HG03575 (cell line): ENCODE measurements around the gene CNKSR3.
A peak's percentile ranks its signal among the peaks of the same experiment; 100 is the strongest.
"Not testable (repeated sequence)": the region's sequence is repeated elsewhere in the genome, so short reads cannot be mapped to it uniquely, and the experiment has no call there.

Source experiments
- ATAC-seq: cut with Tn5 transposase; IDR thresholded peaks from one replicate; pipeline ENCODE4 v1.9.1; 2021; ENCODE audit not compliant: unreplicated experiment, insufficient number of reproducible peaks, low FRiP score; ENCODE audit errors: extremely low read depth

CNKSR3 gene

DNA sequence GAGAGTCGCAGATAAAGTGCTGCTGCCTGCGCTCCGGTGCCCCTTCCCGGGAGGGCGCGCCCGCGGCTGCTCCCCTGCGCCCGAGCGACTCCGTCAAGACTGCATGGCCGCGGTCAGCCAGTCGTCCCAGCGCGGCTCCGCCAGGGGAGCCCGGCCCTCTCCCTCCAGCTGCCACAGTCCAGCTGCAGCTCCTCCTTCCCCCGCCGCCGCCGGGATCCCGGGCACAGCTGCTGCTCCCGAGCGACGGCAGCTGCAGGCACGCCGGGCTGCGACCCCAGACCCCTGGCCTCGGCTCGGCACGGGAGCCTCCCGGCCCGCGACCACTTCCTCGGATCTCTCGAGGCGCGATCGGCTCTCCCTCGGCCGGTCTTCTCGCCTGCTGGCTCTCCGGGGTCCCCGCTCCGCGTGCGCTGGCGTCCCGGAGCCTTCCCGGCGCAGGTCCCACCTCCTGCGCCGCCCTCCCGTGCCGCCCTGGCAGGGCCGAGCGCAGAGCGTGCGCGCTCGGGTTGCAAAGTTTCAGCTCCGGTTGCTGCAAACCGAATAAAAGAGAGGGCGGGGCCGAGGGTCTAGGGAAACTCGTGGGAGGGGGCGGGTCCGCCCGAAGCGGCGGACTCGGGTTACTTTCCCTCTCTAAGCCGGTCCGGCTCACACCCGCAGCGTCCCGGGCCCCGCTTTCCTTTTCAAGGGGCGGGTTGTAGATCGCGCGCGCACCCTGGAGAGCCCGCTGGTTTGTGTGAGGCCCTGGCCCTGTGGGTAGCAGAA, at the start of gene CNKSR3:
CNKSR3 (minus strand) TSS at position 542 of the 762 bp plus-strand sequence. CDS start 571 bp downstream, outside the sequence.
- peak; percentile 45 for ATAC-seq

DNA sequence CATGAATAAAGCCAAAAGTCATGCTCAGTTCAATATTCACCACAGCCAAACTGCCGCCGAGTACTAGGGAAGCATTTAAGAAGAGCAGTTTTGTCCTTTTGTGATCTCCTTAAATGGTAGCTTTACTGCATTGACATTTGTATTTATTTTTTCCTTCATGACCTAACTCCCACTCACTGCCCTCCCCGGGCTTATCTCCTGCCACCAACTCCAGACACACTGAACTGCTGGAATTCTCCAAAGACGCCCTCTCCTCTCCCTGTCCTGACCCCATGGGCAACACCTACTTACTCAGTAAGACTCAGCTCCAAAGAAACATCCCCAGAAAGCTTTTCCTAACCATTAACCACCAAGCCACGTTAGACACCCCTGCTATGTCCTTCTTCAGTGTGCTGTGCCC, 48.5 kb upstream of the CNKSR3 start:
- no peak for ATAC-seq

DNA sequence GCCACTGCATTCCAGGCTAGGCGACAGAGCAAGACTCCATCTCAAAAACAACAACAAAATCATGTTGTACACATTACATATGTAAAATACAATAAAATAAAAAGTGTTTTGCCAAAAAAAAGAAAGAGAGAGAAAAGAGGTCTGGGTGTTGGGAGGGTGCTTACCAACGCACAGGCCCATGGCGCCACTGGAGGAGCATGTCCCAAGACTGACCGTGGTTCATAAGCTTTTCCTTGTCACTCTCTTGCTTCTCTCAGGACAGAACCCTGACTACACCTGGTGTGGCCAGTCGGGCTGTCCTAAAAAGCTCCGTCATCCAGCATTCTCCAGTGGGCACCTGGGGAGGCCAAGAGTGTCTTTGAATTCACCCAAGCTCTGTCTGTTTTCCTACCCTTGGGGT, 48.0 kb upstream of the CNKSR3 start:
- no peak for ATAC-seq

DNA sequence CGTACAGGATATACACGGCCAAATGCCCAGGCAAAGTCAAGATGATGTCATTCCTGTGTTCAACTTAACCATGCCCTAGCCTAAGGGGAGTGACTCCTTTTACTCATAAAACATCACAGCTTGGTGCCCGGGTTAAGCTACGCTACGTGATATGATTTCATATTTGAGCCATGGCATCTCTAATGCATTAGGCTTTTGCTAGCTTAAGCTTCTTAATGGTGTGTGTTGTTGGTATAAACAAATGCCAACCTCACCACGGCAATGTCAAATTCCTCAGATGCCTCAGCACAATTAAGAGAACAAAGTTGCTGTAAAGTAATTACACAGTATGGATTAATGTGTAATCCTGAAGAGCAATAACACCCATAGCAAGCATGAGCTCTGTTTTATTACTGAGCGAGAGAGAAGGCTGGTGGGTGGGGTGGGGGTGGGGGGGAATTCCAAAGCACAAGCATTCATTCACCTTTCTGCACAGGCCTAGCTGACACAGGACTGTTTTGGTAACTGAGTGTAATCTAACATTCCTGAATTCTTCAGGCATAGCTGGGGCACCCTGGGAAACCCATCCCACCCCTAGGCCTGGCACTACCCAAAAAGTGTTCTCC, 44.7 kb upstream of the CNKSR3 start:
- ATAC-seq: no peak

DNA sequence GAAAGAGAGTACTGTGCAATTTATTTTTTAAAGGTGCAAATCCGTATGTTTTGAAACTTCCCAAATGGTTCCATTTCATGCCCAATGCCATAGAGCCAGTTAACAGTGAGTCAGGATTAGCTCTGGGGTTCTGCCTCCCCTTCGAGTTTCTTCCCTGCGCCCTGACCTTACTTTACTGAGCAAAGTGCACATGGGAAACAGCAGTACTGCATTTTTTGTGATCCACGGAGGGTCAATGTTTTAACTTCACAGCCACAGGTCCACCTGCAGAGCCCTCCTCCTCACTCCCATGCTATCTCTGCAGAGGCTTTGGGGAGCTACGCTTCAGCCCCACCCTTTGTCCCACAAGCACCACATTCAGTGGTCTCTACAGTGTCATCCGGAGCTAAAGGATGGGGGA, 44.0 kb upstream of the CNKSR3 start:
- ATAC-seq: no peak

DNA sequence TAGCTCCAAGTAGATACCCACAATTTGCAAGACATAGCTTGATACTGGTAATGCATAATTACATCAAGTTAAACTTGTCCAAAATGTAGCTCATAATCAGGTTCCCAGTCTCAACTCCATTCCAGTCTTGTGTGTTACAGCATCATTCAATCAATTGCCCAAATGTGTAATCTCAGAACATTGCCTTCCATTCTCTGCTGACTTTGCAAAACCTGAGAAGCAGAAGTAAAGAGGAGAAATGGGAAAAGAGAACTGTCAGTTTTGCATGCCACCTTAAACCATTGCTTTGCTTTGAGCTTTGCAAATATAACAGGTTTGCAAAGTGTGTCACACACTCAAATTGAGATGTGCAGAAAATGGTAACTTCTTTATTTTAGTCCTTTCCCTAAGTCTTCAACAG, 40.3 kb upstream of the CNKSR3 start:
- no peak for ATAC-seq

DNA sequence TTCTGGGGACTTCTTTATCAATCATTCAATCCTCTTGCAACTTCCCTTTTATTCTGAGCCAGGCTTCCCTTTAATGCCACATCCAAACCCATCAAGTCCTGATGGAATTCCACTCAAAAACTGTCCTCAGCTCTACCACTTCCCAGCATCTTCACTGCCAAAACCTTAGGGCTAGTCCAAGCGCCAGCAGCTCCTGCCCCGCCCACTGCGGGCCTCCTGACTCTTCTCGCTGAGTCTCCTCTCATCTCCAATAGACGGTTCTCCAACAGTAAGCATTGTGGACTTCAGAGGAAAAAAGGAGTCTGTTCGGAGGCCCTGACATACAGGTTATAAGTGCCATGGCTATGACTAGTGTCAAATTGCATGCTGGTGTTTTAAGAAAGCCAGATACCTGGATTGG, 38.7 kb upstream of the CNKSR3 start:
- no peak for ATAC-seq

DNA sequence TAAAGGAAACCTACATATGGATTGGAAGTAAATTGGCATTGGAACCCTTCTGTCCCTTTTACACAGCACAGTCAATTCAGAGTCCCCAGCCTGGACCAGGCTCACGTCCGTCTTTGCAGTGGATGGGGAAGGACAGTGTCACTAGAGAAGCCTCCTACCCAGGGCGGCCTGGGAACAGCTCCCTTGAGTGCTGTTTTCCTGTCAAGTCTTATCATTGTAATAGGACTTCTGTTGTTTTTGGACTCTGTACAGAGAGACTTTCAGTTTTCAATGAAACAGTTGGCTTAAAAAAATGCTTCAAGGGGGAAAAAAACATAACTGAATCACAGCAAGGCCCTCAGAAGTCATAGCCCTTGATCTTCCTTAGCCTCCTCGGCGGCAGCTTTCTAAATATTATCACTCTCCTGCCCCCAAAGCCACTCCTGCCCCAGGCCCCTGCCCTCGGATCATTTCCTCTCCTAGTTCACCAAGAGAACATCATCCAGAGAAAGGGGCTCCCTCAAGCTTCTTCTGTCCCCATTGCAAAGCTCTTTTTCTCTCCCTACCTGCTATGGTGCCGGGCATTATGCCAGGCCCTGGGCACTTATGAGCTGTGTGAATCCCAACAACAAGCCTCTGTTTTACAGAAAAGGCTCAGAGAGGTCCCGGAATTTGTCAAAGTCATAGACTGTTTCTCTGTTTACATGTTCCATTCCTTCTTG, 37.8 kb upstream of the CNKSR3 start:
- ATAC-seq: no peak

DNA sequence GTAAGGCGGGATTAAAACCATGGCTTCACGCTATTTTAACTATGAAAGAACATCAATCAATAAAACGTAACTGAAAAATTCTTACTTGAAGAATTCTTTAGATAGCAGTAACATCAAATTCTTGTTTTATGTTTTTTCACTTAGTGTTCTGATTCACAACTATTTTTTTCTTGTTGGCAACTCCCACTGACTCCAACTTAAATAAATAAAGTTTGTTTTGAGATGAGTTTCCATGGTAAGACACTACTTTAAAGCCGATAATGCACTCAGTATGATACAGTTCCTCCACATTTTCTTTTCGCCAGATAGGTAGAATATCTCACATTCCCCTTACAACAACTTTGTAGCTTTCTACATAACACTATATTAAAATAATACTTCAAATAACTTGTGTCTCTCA, 33.1 kb upstream of the CNKSR3 start:
- no peak for ATAC-seq

DNA sequence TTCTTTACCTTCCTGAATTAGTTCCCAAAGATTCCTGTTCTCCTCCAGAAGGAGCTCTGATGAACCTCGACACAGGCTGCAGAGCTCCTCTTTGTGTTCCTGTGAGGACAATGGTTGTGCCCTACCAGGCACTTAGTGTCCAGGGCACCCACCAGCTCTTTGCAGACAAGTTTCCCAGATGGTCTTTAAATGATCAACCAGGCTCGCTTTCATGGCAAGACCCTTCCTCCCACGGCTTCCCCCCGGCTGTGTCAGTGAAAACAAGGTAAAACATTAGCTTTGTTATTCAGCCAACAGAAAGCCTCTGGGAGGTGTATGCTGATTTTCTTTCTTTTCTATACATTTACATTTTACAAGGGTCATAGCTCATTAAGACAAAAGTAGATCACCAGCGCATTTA, 32.3 kb upstream of the CNKSR3 start:
- no peak for ATAC-seq

DNA sequence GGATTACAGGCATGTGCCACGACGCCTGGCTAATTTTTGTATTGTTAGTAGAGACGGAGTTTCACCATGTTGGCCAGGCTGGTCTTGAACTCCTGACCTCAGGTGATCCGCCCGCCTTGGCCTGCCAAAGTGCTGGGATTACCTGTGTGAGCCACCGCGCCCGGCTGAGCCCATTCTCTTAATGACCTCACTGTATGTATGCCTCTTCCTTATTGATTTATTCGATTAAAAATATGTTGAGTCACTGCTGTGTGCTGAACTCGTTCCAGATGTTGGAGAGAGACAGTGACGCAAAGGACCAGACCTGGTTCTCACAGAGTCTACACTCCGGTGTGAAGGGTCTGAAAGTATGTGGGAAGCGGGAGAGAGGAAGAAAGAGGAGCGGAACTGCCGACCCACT, 31.4 kb upstream of the CNKSR3 start:
- not testable (repeated sequence) for ATAC-seq

DNA sequence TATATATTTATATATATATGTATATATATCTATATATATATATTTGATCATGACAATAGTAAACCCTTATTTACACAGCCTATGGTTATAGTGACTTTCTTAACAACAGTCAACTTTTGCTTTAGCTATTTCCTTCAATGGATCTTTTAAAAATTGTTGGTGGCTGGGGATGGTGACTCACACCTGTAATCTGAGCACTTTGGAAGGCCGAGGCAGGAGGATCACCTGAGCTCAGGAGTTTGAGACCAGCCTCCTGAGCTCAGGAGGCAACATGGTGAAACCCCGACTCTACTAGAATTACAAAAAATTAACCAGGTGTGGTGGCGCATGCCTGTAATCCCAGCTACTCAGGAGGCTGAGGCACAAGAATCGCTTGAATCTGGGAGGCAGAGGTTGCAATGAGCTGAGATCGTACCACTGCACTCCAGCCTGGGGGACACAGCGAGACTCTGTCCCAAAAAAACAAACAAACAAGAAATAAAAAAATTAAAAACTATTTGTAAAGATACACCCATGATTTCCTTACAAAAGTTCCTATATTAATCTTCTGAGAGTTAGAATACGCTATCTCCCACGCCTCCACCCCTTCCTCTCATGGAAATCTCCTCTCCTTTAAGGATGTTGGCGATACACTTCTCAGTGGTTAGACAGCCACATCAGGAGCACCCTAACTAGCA, 29.2 kb upstream of the CNKSR3 start:
- no peak for ATAC-seq

DNA sequence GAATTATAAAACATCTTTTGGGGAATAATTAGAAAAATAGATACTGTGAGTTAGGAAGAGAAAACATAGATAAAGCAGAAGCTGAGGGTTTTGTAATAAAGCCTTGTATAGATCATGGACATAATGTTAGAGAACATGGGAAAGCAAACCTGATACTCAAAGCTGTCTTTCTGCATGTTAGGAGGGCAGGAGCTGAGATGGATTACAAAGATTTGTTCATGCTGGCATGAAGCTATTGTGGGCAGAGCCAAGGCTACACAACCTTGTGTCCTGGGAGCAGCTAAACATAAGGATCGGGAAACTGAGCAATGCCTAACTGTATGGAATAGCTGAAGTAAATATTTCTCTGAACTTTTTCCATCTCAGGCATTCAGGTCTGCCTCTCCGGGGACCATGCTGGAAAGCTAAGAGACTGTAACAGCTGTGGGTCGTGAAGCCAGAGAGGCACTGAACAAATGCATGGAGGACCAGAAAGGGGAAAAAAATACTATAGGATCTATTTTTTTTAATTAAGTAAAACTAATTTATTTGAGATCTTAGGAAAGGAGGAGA, 28.2 kb upstream of the CNKSR3 start:
- no peak for ATAC-seq

DNA sequence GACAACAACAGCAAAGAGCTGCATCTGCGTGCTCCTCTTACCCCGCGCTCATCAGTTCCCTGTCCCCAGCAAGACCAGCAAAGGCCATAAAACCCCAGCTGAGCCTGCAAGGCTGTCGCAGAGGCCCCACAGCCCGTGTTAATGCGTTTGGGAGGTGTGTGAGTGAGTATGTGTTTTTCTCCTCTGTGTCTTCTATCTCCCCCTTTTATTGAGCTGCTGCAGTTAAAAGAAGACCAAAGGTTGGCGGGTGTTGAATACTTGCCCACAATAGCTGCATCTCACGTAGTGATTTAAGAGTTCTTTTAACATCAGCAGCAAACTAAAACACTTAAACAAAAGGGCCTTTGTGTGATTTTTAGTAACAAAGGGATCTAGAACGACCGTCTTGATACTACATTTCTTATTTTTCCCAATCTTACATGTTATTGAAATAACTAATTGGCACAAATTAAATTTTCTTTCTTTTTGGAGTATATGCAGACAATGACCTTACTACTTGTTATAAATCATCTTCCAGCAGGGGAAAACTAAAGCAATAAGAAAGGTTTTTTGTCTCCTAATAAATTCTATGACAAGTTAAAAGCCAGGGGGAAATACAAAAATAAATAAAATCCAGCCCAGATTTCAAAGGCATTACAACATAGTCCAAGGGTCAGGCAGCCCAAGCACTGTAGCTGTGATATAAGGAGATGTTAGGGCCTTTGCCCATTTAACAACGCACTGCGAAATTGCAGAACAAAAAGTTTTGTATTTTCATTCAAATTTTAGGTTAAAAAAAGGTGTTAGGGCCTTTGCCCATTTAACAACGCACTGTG, 27.2 kb upstream of the CNKSR3 start:
- no peak for ATAC-seq

DNA sequence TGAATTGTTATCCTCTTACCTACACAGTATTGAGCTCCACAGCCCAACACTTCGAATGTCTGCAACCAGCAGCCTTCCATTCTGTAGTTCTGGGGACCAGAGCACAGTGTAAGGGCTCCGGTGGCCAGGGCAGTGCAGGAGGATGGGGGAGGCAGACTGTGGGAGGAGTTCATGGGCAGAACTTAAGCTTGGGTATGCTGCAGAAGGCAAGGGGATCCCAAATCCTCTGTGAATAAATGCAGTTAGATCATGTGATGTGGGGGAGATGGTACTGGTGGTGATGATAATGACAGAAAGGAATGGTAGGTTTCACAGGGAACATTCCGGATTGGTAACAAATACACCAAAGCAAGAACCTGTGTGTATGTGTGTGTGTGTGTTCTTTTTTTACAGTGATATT, 26.5 kb upstream of the CNKSR3 start:
- no peak for ATAC-seq

DNA sequence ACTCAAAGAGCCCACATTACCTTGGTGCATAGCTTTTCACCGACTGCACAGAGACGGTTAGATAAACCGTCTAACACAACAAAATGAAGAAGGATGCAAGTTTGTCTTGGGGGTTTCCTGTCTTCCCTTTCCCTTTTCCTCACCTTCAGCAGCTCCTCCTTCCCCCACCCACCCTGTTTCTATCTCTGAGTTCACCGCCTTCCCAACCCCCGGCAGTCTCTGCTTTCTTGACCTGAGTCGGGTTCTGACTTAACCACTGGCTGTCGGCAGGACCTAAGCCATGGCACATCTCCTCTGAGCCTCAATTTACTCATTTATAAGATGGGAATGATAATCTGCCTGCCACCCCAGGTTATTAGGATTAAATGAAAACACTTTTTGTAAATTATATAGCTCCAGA, 25.8 kb upstream of the CNKSR3 start:
- ATAC-seq: no peak

DNA sequence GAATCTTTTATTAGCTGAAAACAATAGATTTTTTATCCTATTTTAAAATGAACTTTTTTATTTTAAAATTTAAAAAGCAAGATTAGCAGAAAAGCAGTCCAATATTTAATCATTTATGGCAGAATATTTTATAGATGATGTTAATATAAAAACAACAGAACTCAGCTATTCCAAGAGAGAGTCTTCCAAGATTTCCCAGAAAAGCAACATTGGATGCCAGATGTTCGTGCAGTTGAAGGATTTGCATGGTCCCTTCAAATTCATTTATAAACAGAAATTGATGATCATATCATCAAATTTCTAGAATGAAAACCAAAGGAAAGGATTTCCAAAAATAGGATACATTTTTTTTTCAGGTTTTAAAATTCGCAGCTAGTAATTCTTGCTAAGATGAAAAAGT, 25.4 kb upstream of the CNKSR3 start:
- ATAC-seq: no peak

DNA sequence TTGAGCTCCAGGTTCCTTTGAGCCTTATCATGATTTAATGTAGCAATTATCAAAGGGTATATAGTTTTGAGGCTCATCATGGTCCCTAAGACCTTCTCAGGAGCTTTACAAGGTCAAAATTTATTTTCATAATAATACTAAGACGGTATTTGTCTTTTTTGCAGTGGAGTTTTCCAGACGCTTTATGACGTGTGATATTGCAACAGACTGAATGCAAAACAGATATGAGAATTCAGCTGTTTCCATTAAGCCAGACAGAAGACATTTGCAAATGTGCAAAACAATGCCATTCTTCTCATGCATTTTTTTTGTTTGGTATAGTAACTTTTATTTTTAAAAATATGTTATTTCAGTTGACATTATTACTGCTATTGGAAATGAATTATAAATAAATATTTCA, 24.7 kb upstream of the CNKSR3 start:
- ATAC-seq: no peak

DNA sequence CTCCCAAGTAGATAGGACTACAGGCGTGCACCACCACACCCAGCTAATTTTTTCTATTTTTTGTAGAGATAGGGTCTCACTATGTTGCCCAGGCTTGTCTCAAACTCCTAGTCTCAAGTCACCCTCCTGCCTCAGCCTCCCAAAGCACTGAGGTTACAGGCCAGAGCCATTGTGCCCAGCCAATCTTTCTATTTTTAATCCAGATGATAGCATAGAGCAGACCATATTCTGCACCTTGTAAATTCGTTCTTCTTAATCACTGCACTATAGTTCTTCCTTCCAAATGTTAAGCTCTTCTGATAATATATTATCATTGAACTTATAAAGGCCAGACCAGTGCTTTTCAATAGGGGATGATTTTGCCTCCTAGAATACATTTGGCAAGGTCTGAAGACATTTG, 24.0 kb upstream of the CNKSR3 start:
- ATAC-seq: no peak
